Psoas muscle (tissue), 8 donors: ENCODE measurements around the gene ARHGEF3. TPM values are rescaled to one million over a fixed set of nuclear protein-coding genes. Genes with fewer than 3 reads are reported as not detected.

Experiments
- ATAC-seq, 4 donors: fragments of 200-7000 bp; cut with Tn5 transposase; one replicate each; pipeline ENCODE4 v1.9.1; 2020; ENCODE audit warnings: moderate library complexity in 3 of 4, mild to moderate bottlenecking in 2 of 4
- DNase-seq, 2 donors: peaks; one replicate each; pipeline ENCODE4 v3.0.0-alpha.2; 2020
- H3K27ac ChIP-seq: fragments of 200-600 bp; one replicate; pipeline ENCODE4 v1.8.0; 2022
- H3K27me3 ChIP-seq, 3 donors: fragments of 200-600 bp in 1 of 3; one replicate each; pipeline versions ENCODE4 v1.6.1 to v1.8.0; 2013 to 2022; ENCODE audit warnings: low read length in 2 of 3, mild to moderate bottlenecking in 2 of 3, moderate library complexity in 1 of 3; ENCODE audit not compliant: insufficient read depth in 3 of 3
- H3K36me3 ChIP-seq, 2 donors: fragments of 200-600 bp in 1 of 2; one replicate each; pipeline versions ENCODE4 v1.6.1 to v1.8.0; 2013 to 2022; ENCODE audit warnings: low read depth in 1 of 2, mild to moderate bottlenecking in 1 of 2, moderate library complexity in 1 of 2; ENCODE audit not compliant: insufficient read depth in 1 of 2
- H3K4me1 ChIP-seq: fragments of 200-600 bp; one replicate; pipeline ENCODE4 v1.8.0; 2022
- H3K4me3 ChIP-seq: fragments of 200-600 bp; one replicate; pipeline ENCODE4 v1.8.0; 2022; ENCODE audit warnings: mild to moderate bottlenecking
- H3K9me3 ChIP-seq: fragments of 200-600 bp; one replicate; pipeline ENCODE4 v1.8.0; 2022
- WGBS, 3 donors: extraction: QIAGEN DNeasy Blood & Tissue Kit; methylation state at CpG; one replicate each; pipeline versions ENCODE4 v1.1.6 to v1.1.7; 2013; 5-methylcytosine and 5-hydroxymethylcytosine counted together
- intact Hi-C, 2 donors: fragments of 100-400 bp; cut with DNase I; formaldehyde crosslinking; loops; one replicate each; pipeline versions ENCODE4 v1.11.0 to v1.14.2; 2022
- polyA plus RNA-seq, 3 donors: library from polyadenylated mRNA; stranded (reverse); fragments of 200-250 nt; gene quantifications; one replicate each; pipeline ENCODE4 v1.2.3, GENCODE V29; 2013
- total RNA-seq, 4 donors: library from RNA; stranded (reverse); fragmentation: NEBNext Ultra II Directional in 2 of 4; extraction: Animal tissue kit (Norgen Biotek cat#: 25700) in 2 of 4; gene quantifications; one replicate each; pipeline versions ENCODE4 v1.2.1 to v1.2.4, GENCODE V29; 2021 to 2023
- TF ChIP-seq, protein P1 (sequence below): fragments of 200-600 bp; IDR thresholded peaks from one replicate; pipeline ENCODE4 v1.8.0; 2022; ENCODE audit warnings: antibody characterized with exemption
- donor health status: healthy with polysubstance abuse.
- donor health status: DM: no; HTN: no; CAD: no; lungs with moderate emphysema.
- donor health status: Bipolar disorder and iron deficiency.
- donor health status: healthy.
- donor health status: DM: yes; HTN: yes; CAD: no.
- donor health status: DM: no; HTN: no; CAD: no.
- donor health status: DM: no; HTN: no; CAD: no.
- donor health status: DM: yes; HTN: yes; CAD: no.

Gene ARHGEF3
- total and polyA plus RNA-seq, 7 donors = 4.6 to 10.4 (median 6.3) TPM

GRCh38 chr3:56764184-56764583 is 37.6 kb downstream of the ARHGEF3 start:
- ATAC-seq (no peak), DNase-seq (no peak)
- Histone ChIP-seq H3K4me1 (peaks cover 23% of the 10 kb centered on the region), H3K36me3 (no peaks in the 10 kb centered on the region), H3K27ac (no peak overlapping the region), H3K9me3 (no peaks in the 10 kb centered on the region), H3K4me3 (no peak overlapping the region), H3K27me3 (no peaks in the 10 kb centered on the region)
- WGBS, 3 donors = 95 to 98% (median 96%) methylated on average over 2 of the region's 2 CpGs
- intact Hi-C loops = loop anchor here in 1 of 2 donors (5.0 kb wide), 1 partner anchor 38 kb away; the partner anchor contains the start of gene ARHGEF3
- TF ChIP-seq, protein P1, sequence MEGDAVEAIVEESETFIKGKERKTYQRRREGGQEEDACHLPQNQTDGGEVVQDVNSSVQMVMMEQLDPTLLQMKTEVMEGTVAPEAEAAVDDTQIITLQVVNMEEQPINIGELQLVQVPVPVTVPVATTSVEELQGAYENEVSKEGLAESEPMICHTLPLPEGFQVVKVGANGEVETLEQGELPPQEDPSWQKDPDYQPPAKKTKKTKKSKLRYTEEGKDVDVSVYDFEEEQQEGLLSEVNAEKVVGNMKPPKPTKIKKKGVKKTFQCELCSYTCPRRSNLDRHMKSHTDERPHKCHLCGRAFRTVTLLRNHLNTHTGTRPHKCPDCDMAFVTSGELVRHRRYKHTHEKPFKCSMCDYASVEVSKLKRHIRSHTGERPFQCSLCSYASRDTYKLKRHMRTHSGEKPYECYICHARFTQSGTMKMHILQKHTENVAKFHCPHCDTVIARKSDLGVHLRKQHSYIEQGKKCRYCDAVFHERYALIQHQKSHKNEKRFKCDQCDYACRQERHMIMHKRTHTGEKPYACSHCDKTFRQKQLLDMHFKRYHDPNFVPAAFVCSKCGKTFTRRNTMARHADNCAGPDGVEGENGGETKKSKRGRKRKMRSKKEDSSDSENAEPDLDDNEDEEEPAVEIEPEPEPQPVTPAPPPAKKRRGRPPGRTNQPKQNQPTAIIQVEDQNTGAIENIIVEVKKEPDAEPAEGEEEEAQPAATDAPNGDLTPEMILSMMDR = no peak

DNA sequence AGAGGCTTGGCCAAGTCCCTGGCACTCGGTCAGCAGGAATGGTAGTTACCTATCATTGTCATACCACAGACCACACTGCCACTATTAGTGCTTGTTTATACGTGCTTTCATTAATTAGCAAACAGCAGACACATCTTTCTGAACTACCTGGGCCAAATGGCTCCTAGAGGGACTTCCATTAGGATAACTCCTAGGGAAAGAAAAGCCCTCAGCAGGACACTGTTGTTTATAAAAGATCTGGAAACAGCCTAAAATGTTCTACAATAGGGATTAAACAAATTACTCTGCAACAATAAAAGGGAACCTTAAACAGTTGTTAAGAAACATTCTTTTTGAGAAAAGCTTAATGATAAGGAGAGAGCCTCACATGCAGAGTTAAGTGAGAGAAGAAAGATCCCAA is 38.5 kb downstream of the ARHGEF3 start:
- 52 to 75% (median 57%) methylated on average over 2 of the region's 2 CpGs for WGBS, 3 donors
- no peak overlapping the region for H3K4me3 ChIP-seq
- intact Hi-C loops = loop anchor here in 1 of 2 donors (5.0 kb wide), 1 partner anchor 39 kb away; the partner anchor contains the start of gene ARHGEF3

GRCh38 chr3:56762718-56763117 is 39.0 kb downstream of the ARHGEF3 start:
- no peak for ATAC-seq
- intact Hi-C loops = loop anchor here in 1 of 2 donors (5.0 kb wide), 1 partner anchor 40 kb away; the partner anchor contains the start of gene ARHGEF3

More for the DNA sequence above, 38.5 kb downstream of the ARHGEF3 start:
- TF ChIP-seq, protein P1 = no peak
- H3K4me1 ChIP-seq = peaks cover 24% of the 10 kb centered on the region
- ATAC-seq (no peak), DNase-seq (no peak)
- no peaks in the 10 kb centered on the region for H3K27me3 ChIP-seq
- H3K27ac ChIP-seq = no peak overlapping the region
- H3K36me3 ChIP-seq = no peaks in the 10 kb centered on the region
- H3K9me3 ChIP-seq = no peaks in the 10 kb centered on the region

GRCh38 chr3:56761887-56762651 is 39.7 kb downstream of the ARHGEF3 start:
- WGBS, 3 donors = 64 to 82% (median 67%) methylated on average over 11 of the region's 11 CpGs
- Histone ChIP-seq H3K9me3 (no peaks in the 10 kb centered on the region), H3K27me3 (no peaks in the 10 kb centered on the region), H3K27ac (no peak overlapping the region), H3K4me3 (no peak overlapping the region), H3K36me3 (no peaks in the 10 kb centered on the region), H3K4me1 (peaks cover 25% of the 10 kb centered on the region)
- intact Hi-C loops = loop anchor here in 1 of 2 donors (5.0 kb wide), 1 partner anchor 40 kb away; the partner anchor contains the start of gene ARHGEF3
- DNase-seq (no peak), ATAC-seq (no peak)
- TF ChIP-seq, protein P1 = no peak

More at GRCh38 chr3:56762718-56763117, 39.0 kb downstream of the ARHGEF3 start:
- no peak for DNase-seq
- H3K27me3 ChIP-seq = no peaks in the 10 kb centered on the region
- no peak overlapping the region for H3K27ac ChIP-seq
- H3K4me1 ChIP-seq = peaks cover 25% of the 10 kb centered on the region
- 45 to 73% (median 46%) methylated on average over 1 of the region's 1 CpG for WGBS, 3 donors
- H3K4me3 ChIP-seq = no peak overlapping the region
- TF ChIP-seq, protein P1 = no peak
- H3K9me3 ChIP-seq = no peaks in the 10 kb centered on the region
- no peaks in the 10 kb centered on the region for H3K36me3 ChIP-seq
